ENCODE data around the gene PPIF.

PPIF gene

GRCh38 chr10:79402951-79403350, 55.7 kb downstream of the PPIF start:
- DNase-seq (ENCODE audit: low read depth): no peak

- DNase-seq (ENCODE audit: low read depth): no peak
These were observed 56.4 kb downstream of the PPIF start for GRCh38 chr10:79403441-79404230.

GRCh38 chr10:79404231-79404609, 57.0 kb downstream of the PPIF start:
- DNase-seq (ENCODE audit: low read depth): no peak

- DNase-seq (ENCODE audit: low read depth): no peak
These were observed 57.4 kb downstream of the PPIF start for GRCh38 chr10:79404690-79405131.

Data from activated T-cell treated with anti-CD3 and anti-CD28 coated beads for 48 hours (primary cell).